GM12878 (cell line): ENCODE data around the gene RYR2. TPM values are rescaled to one million over a fixed set of nuclear protein-coding genes. Genes with fewer than 3 reads are reported as not detected.

Experiments
- ATAC-seq: fragments of 200-7000 bp; cut with Tn5 transposase; 3 replicates; pipeline ENCODE4 v1.9.1; 2020; ENCODE audit warnings: mild to moderate bottlenecking, moderate library complexity
- BruUV-seq: library from RNA; stranded (reverse); fragments of 400-500 nt; replicated peaks from 2 replicates; lab custom pipeline; 2021; lab: Mats Ljungman, UMichigan
- CTCF ChIA-PET: fragments of 300-600 bp; sonication (Branson Sonifier 250); formaldehyde crosslinking; extraction: SDS; loops from one replicate; lab custom pipeline; 2021; ENCODE audit warnings: inconsistent platforms; lab: Yijun Ruan, JAX
- POLR2A ChIA-PET: fragments of 350-600 bp; formaldehyde crosslinking; extraction: SDS; loops from one replicate; lab custom pipeline; 2021; ENCODE audit warnings: inconsistent platforms; lab: Charles Lee
- RAD21 ChIA-PET: fragments of 300-600 bp; sonication (Branson Sonifier 250); formaldehyde crosslinking; loops from one replicate; lab custom pipeline; 2023; ENCODE audit warnings: antibody characterized with exemption; ENCODE audit not compliant: unreplicated experiment; lab: Charles Lee
- SMC1A ChIA-PET: fragments of 300-600 bp; sonication (Branson Sonifier 250); formaldehyde crosslinking; loops from one replicate; lab custom pipeline; 2023; ENCODE audit not compliant: unreplicated experiment, uncharacterized antibody; lab: Charles Lee
- DNase-seq: peaks from one replicate; pipeline ENCODE4 v3.0.0-alpha.2; 2011; ENCODE audit warnings: low read depth, low spot score
- FAIRE-seq: peaks from 3 replicates; lab custom pipeline; 2011; peaks lifted over from hg19 to GRCh38; lab: Jason Lieb, UNC
- H2AFZ ChIP-seq: 2 replicates; pipeline ENCODE4 v1.6.0; 2011; ENCODE audit warnings: low read depth, low read length, control low read depth; ENCODE audit not compliant: control insufficient read depth
- H3K27ac ChIP-seq: 2 replicates; pipeline ENCODE4 v1.5.1; 2011; ENCODE audit warnings: control low read depth; ENCODE audit not compliant: control insufficient read depth, insufficient read depth
- H3K27me3 ChIP-seq, 2 experiments: replicated peaks in 1 of 2; 2 replicates each; pipeline versions ENCODE4 v1.6.0 to v1.6.1; 2011; ENCODE audit warnings: low read length in 1 of 2; ENCODE audit not compliant: control insufficient read depth in 2 of 2, insufficient read depth in 2 of 2
- H3K36me3 ChIP-seq, 2 experiments: 2 replicates each; pipeline ENCODE4 v1.5.1; 2011; ENCODE audit warnings: low read length in 1 of 2; ENCODE audit not compliant: control insufficient read depth in 2 of 2, insufficient read depth in 2 of 2
- H3K4me1 ChIP-seq: 2 replicates; pipeline ENCODE4 v1.6.1; 2011; ENCODE audit warnings: mild to moderate bottlenecking, low read length, moderate library complexity, mixed read lengths; ENCODE audit not compliant: control insufficient read depth, insufficient read depth
- H3K4me2 ChIP-seq: 2 replicates; pipeline ENCODE4 v1.6.0; 2011; ENCODE audit warnings: control low read depth; ENCODE audit not compliant: control insufficient read depth, insufficient read depth
- H3K4me3 ChIP-seq: fragments of 200-600 bp; sonication (generic); 2 replicates; pipeline ENCODE4 v1.5.1; 2016
- H3K79me2 ChIP-seq: 2 replicates; pipeline ENCODE4 v1.6.0; 2011; ENCODE audit warnings: low read length; ENCODE audit not compliant: control insufficient read depth, insufficient read depth
- H3K9ac ChIP-seq: 2 replicates; pipeline ENCODE4 v1.8.0; 2011; ENCODE audit warnings: low read length, control low read depth, mixed read lengths; ENCODE audit not compliant: control insufficient read depth, insufficient read depth
- H3K9me3 ChIP-seq: replicated peaks from 3 replicates; pipeline ENCODE4 v1.5.1; 2011; ENCODE audit warnings: mild to moderate bottlenecking, low read length; ENCODE audit not compliant: control insufficient read depth, insufficient read depth
- H4K20me1 ChIP-seq: 2 replicates; pipeline ENCODE4 v1.6.0; 2011; ENCODE audit not compliant: control insufficient read depth, insufficient read depth
- CEBPB ChIP-seq, 2 experiments: fragments of 150-350 bp in 1 of 2; IDR thresholded peaks; 2 replicates each; pipeline ENCODE4 v1.6.1; 2012 to 2014; ENCODE audit warnings: low read depth in 2 of 2, low read length in 2 of 2, borderline replicate concordance in 1 of 2, inconsistent platforms in 1 of 2
- E4F1 ChIP-seq: fragments of 450-650 bp; IDR thresholded peaks from 2 replicates; pipeline ENCODE4 v1.6.1; 2018; ENCODE audit warnings: borderline replicate concordance, mild to moderate bottlenecking; ENCODE audit not compliant: partially characterized antibody
- GABPA ChIP-seq: IDR thresholded peaks from 2 replicates; pipeline ENCODE4 v1.6.1; 2014; ENCODE audit warnings: antibody characterized with exemption, low read depth, mild to moderate bottlenecking, inconsistent platforms
- IKZF1 ChIP-seq: fragments of 450-650 bp; conservative IDR thresholded peaks from 2 replicates; pipeline ENCODE4 v1.6.1; 2017; ENCODE audit warnings: antibody characterized with exemption, mild to moderate bottlenecking
- WGBS: methylation state at CpG from one replicate; pipeline ENCODE4 v1.1.6; 2016; ENCODE audit warnings: low lambda C conversion rate; ENCODE audit not compliant: insufficient replicate concordance, insufficient coverage; ENCODE audit errors: missing lambda C conversion rate; 5-methylcytosine and 5-hydroxymethylcytosine counted together
- in situ Hi-C: fragments of 300-500 bp; cut with MboI; formaldehyde crosslinking; loops from 9 replicates; pipeline ENCODE4 v1.14.3; 2018; ENCODE audit warnings: mixed read lengths
- intact Hi-C: fragments of 100-400 bp; cut with micrococcal nuclease; formaldehyde crosslinking; loops from one replicate; pipeline ENCODE4 v1.14.2; 2022; ENCODE audit not compliant: unreplicated experiment
- polyA plus RNA-seq, 11 experiments: library from polyadenylated mRNA; depleted of rRNA in 4 of 11; unstranded in 6 of 11; stranded (reverse) in 5 of 11; fragments of >200 nt; fragmentation: Nextera tagmentation in 4 of 11; fragmentation: Illumina TruSeq in 1 of 11; extraction: Ambion mirVana in 4 of 11; extraction: Trizol in 1 of 11; gene quantifications; 1 replicate in 1 of 11; 2 replicates in 10 of 11; pipeline versions ENCODE4 v1.2.1 to v1.2.3, GENCODE V29; 2011 to 2016; ENCODE audit warnings: inconsistent platforms in 2 of 11, missing spikeins in 2 of 11, low read depth in 1 of 11
- total RNA-seq, 4 experiments: library from RNA; depleted of rRNA in 3 of 4; stranded (reverse); fragments of >200 nt in 3 of 4; fragmentation: Illumina TruSeq in 1 of 4; extraction: Trizol in 1 of 4; gene quantifications; 2 replicates each; pipeline versions ENCODE4 v1.2.1 to v1.2.3, GENCODE V29; 2013 to 2021

The RYR2 gene
- total and polyA plus RNA-seq, 10 of the 15 experiments (the other 5 are each of a cell fraction or from before 2014, with no cell fraction given): 0.01 to 0.04 TPM; not detected in 8

GRCh38 chr1:237470712-237471338 lies 428.8 kb downstream of the RYR2 start:
- no peak overlapping the region for H3K9ac ChIP-seq

More at GRCh38 chr1:237470712-237471338, 428.8 kb downstream of the RYR2 start:
- Histone ChIP-seq H3K79me2 (no peaks in the 10 kb centered on the region), H4K20me1 (no peaks in the 10 kb centered on the region), H2AFZ (no peak overlapping the region), H3K9me3 (no peaks in the 10 kb centered on the region), H3K27ac (no peak overlapping the region), H3K4me2 (no peak overlapping the region), H3K4me1 (no peaks in the 10 kb centered on the region), H3K36me3 (no peaks in the 10 kb centered on the region), H3K27me3 (no peaks in the 10 kb centered on the region), H3K4me3 (no peak overlapping the region)
- POLR2A ChIA-PET: no interaction called here
- FAIRE-seq (no peak), ATAC-seq (no peak), DNase-seq (no peak)
- SMC1A ChIA-PET: no interaction called here
- 0% methylated on average over 7 of the region's 7 CpGs for WGBS
- in situ Hi-C loops: no loop called here
- intact Hi-C loops: no loop called here
- no TSS peak for BruUV-seq
- RAD21 ChIA-PET: no interaction called here
- CTCF ChIA-PET: no interaction called here
- TF ChIP-seq GABPA (no peak), E4F1 (no peak), CEBPB (IDR thresholded peaks at IDR 0.05; ENCODE audit: borderline replicate concordance in 1 of 2, low read depth in 2 of 2, low read length in 2 of 2) (no peak), IKZF1 (no peak)
